Measurements from ENCODE around the gene PRRT2. TPM values are rescaled to one million over a fixed set of nuclear protein-coding genes. Genes with fewer than 3 reads are reported as not detected.
A peak's percentile ranks its signal among the peaks of the same experiment; 100 is the strongest.

Gene PRRT2
- total RNA-seq, 2 experiments from 2014 or later, result 2.2 to 2.3 TPM

- intact Hi-C loops (cut with DNase I, micrococcal nuclease), result loop anchor here in 1 of 2 experiments (5.0 kb wide), 1 partner anchor 38 kb away; the partner anchor contains the start of gene CDIPT
- no peaks in the 10 kb centered on the region for H3K27me3 Mint-ChIP-seq
- POLR2A ChIA-PET, result interaction anchor here (0.6 to 7.0 kb wide), 6 partner anchors 10 to 519 kb away, joined by 3 to 105 read pairs (median 4); partner anchors contain the start of genes ASPHD1, KIF22, PAGR1 and PRRT2
These were observed 12.7 kb downstream of the PRRT2 start for GRCh38 chr16:29824589-29825144.

GRCh38 chr16:29825145-29826044, 13.4 kb downstream of the PRRT2 start:
- Histone ChIP-seq H3K4me3 (ENCODE audit: low read length) (peak overlapping the region; percentile 13), H3K27me3 (ENCODE audit: control insufficient read depth in 1 of 2, insufficient read depth in 2 of 2, low read length in 2 of 2) (no peaks in the 10 kb centered on the region), H3K36me3 (ENCODE audit: insufficient read depth, low read length) (peaks cover 19% of the 10 kb centered on the region), H3K27ac (ENCODE audit: low read depth in 1 of 2, low read length in 2 of 2) (peak overlapping the region; percentile 14 to 40), H3K9me3 (ENCODE audit: control insufficient read depth in 1 of 2, insufficient read depth in 1 of 2, low read length in 2 of 2) (no peaks in the 10 kb centered on the region), H3K4me1 (ENCODE audit: insufficient read depth, low read length) (peaks cover 100% of the 10 kb centered on the region)
- Mint-ChIP-seq H3K27me3 (no peaks in the 10 kb centered on the region), H3K4me1 (ENCODE audit: low read depth) (peaks cover 79% of the 10 kb centered on the region), H3K36me3 (ENCODE audit: low read depth) (peaks cover 29% of the 10 kb centered on the region), H3K4me3 (peak overlapping the region; percentile 84), H3K27ac (peak overlapping the region; percentile 83), H3K9me3 (no peaks in the 10 kb centered on the region)
- intact Hi-C loops (cut with DNase I, micrococcal nuclease), result loop anchor here in 1 of 2 experiments (2.0 to 5.0 kb wide), 2 partner anchors 19 to 37 kb away; partner anchors contain the start of genes CDIPT and MAZ
- POLR2A ChIA-PET, result interaction anchor here (0.9 to 7.0 kb wide), 10 partner anchors 11 to 148 kb away, joined by 3 to 105 read pairs (median 8); partner anchors contain the start of genes KIF22, MAZ, PAGR1 and PRRT2
- ATAC-seq (ENCODE audit: poor library complexity) (peak; percentile 22), DNase-seq (peak in 6 of 14 experiments; percentile 18 to 64 (median 48))
- CTCF ChIA-PET, result interaction anchor here (1.3 to 7.3 kb wide), 5 partner anchors 9 to 125 kb away, joined by 3 to 49 read pairs (median 19); partner anchors contain the start of genes KIF22 and PAGR1
- no peak for TF ChIP-seq CTCF (IDR thresholded peaks at IDR 0.05)

More at GRCh38 chr16:29824589-29825144, 12.7 kb downstream of the PRRT2 start:
- CTCF ChIA-PET, result interaction anchor here (0.7 to 7.3 kb wide), 5 partner anchors 8 to 124 kb away, joined by 3 to 49 read pairs (median 19); partner anchors contain the start of genes KIF22 and PAGR1
- H3K27ac ChIP-seq (ENCODE audit: low read depth in 1 of 2, low read length in 2 of 2), result peak overlapping the region in 1 of 2 donors; percentile 40
- TF ChIP-seq CTCF (IDR thresholded peaks at IDR 0.05), result no peak
- peaks cover 15% of the 10 kb centered on the region for H3K36me3 ChIP-seq (ENCODE audit: insufficient read depth, low read length)
- H3K27me3 ChIP-seq (ENCODE audit: control insufficient read depth in 1 of 2, insufficient read depth in 2 of 2, low read length in 2 of 2), result no peaks in the 10 kb centered on the region
- H3K4me3 Mint-ChIP-seq, result peak overlapping the region; percentile 84
- DNase-seq (no peak), ATAC-seq (ENCODE audit: poor library complexity) (no peak)
- H3K4me1 ChIP-seq (ENCODE audit: insufficient read depth, low read length), result peaks cover 100% of the 10 kb centered on the region
- H3K27ac Mint-ChIP-seq, result peak overlapping the region; percentile 83
- H3K4me1 Mint-ChIP-seq (ENCODE audit: low read depth), result peaks cover 80% of the 10 kb centered on the region
- no peaks in the 10 kb centered on the region for H3K9me3 Mint-ChIP-seq
- H3K36me3 Mint-ChIP-seq (ENCODE audit: low read depth), result peaks cover 29% of the 10 kb centered on the region
- no peak overlapping the region for H3K4me3 ChIP-seq (ENCODE audit: low read length)
- H3K9me3 ChIP-seq (ENCODE audit: control insufficient read depth in 1 of 2, insufficient read depth in 1 of 2, low read length in 2 of 2), result no peaks in the 10 kb centered on the region

GRCh38 chr16:29826342-29826695, 14.3 kb downstream of the PRRT2 start:
- ChIA-PET CTCF (interaction anchor here (0.6 to 7.3 kb wide), 7 partner anchors 10 to 126 kb away, joined by 3 to 49 read pairs (median 5); partner anchors contain the start of gene PAGR1), POLR2A (interaction anchor here (0.9 to 7.0 kb wide), 14 partner anchors 12 to 239 kb away, joined by 3 to 105 read pairs (median 6); partner anchors contain the start of genes ALDOA, CDIPT, HIRIP3 and KIF22)
- H3K27ac ChIP-seq (ENCODE audit: low read depth in 1 of 2, low read length in 2 of 2), result peak overlapping the region in 1 of 2 donors; percentile 14
- no peak for DNase-seq
- H3K4me3 ChIP-seq (ENCODE audit: low read length), result no peak overlapping the region
- H3K4me1 ChIP-seq (ENCODE audit: insufficient read depth, low read length), result peaks cover 94% of the 10 kb centered on the region
- no peak for ATAC-seq (ENCODE audit: poor library complexity)
- Mint-ChIP-seq H3K27ac (peak overlapping the region; percentile 83), H3K4me3 (peak overlapping the region; percentile 85), H3K27me3 (no peaks in the 10 kb centered on the region), H3K9me3 (no peaks in the 10 kb centered on the region), H3K4me1 (ENCODE audit: low read depth) (peaks cover 75% of the 10 kb centered on the region), H3K36me3 (ENCODE audit: low read depth) (peaks cover 32% of the 10 kb centered on the region)
- no peaks in the 10 kb centered on the region for H3K9me3 ChIP-seq (ENCODE audit: control insufficient read depth in 1 of 2, insufficient read depth in 1 of 2, low read length in 2 of 2)
- TF ChIP-seq CTCF (IDR thresholded peaks at IDR 0.05), result no peak
- peaks cover 28% of the 10 kb centered on the region for H3K36me3 ChIP-seq (ENCODE audit: insufficient read depth, low read length)
- no peaks in the 10 kb centered on the region for H3K27me3 ChIP-seq (ENCODE audit: control insufficient read depth in 1 of 2, insufficient read depth in 2 of 2, low read length in 2 of 2)
- intact Hi-C loops (cut with DNase I, micrococcal nuclease), result loop anchor here in 1 of 2 experiments (2.0 to 5.0 kb wide), 2 partner anchors 20 to 36 kb away; partner anchors contain the start of genes CDIPT and MAZ
